ENCODE data around the gene PPP4C. TPM values are rescaled to one million over a fixed set of nuclear protein-coding genes. Genes with fewer than 3 reads are reported as not detected.

Gene PPP4C
- polyA plus RNA-seq, 3 donors from 2014 or later: 244 to 365 (median 317) TPM

- Mint-ChIP-seq H3K36me3 (no peaks in the 10 kb centered on the region), H3K9me3 (no peaks in the 10 kb centered on the region), H3K4me1 (peaks cover 0 to 4% of the 10 kb centered on the region in 2 donors), H3K4me3 (no peak overlapping the region), H3K27ac (no peak overlapping the region), H3K27me3 (ENCODE audit: low read depth in 3 of 3) (peaks cover 4 to 17% (median 5%) of the 10 kb centered on the region in 3 donors)
- DNase-seq: no peak
These were observed 29.6 kb upstream of the PPP4C start for GRCh38 chr16:30046178-30046577.

- Mint-ChIP-seq H3K27me3 (ENCODE audit: low read depth in 3 of 3) (peaks cover 4 to 19% (median 5%) of the 10 kb centered on the region in 3 donors), H3K4me3 (no peak overlapping the region), H3K4me1 (peaks cover 0 to 6% of the 10 kb centered on the region in 2 donors), H3K9me3 (no peaks in the 10 kb centered on the region), H3K27ac (no peak overlapping the region), H3K36me3 (no peaks in the 10 kb centered on the region)
- no peak for DNase-seq
These were observed 29.2 kb upstream of the PPP4C start for GRCh38 chr16:30046588-30046987.

GRCh38 chr16:30049871-30050270 lies 25.9 kb upstream of the PPP4C start:
- Mint-ChIP-seq H3K4me1 (peaks cover 0 to 16% of the 10 kb centered on the region in 2 donors), H3K36me3 (no peaks in the 10 kb centered on the region), H3K9me3 (no peaks in the 10 kb centered on the region), H3K27ac (no peak overlapping the region), H3K27me3 (ENCODE audit: low read depth in 3 of 3) (peaks cover 8 to 37% (median 12%) of the 10 kb centered on the region in 3 donors), H3K4me3 (no peak overlapping the region)
- no peak for DNase-seq

GRCh38 chr16:30051518-30051917 lies 24.3 kb upstream of the PPP4C start:
- H3K36me3 Mint-ChIP-seq: no peaks in the 10 kb centered on the region
- peaks cover 4 to 34% (median 9%) of the 10 kb centered on the region in 3 donors for H3K27me3 Mint-ChIP-seq (ENCODE audit: low read depth in 3 of 3)
- peak overlapping the region in 4 of 6 donors; percentile 29 to 78 (median 52) for H3K27ac Mint-ChIP-seq
- DNase-seq: no peak
- no peaks in the 10 kb centered on the region for H3K9me3 Mint-ChIP-seq
- peaks cover 0 to 14% of the 10 kb centered on the region in 2 donors for H3K4me1 Mint-ChIP-seq
- peak overlapping the region; percentile 57 to 71 (median 64) for H3K4me3 Mint-ChIP-seq

- H3K9me3 Mint-ChIP-seq: no peaks in the 10 kb centered on the region
- peaks cover 4 to 32% (median 9%) of the 10 kb centered on the region in 3 donors for H3K27me3 Mint-ChIP-seq (ENCODE audit: low read depth in 3 of 3)
- H3K4me1 Mint-ChIP-seq: peaks cover 0 to 14% of the 10 kb centered on the region in 2 donors
- peak; percentile 87 to 89 (median 87) for DNase-seq
- H3K4me3 Mint-ChIP-seq: peak overlapping the region; percentile 80 to 87 (median 85)
- H3K36me3 Mint-ChIP-seq: no peaks in the 10 kb centered on the region
- peak overlapping the region in 4 of 6 donors; percentile 57 to 77 (median 72) for H3K27ac Mint-ChIP-seq
These were observed 23.0 kb upstream of the PPP4C start for GRCh38 chr16:30052671-30053372.

- no peaks in the 10 kb centered on the region for H3K36me3 Mint-ChIP-seq
- peaks cover 4 to 32% (median 9%) of the 10 kb centered on the region in 3 donors for H3K27me3 Mint-ChIP-seq (ENCODE audit: low read depth in 3 of 3)
- H3K4me3 Mint-ChIP-seq: peak overlapping the region; percentile 54 to 74 (median 63)
- no peaks in the 10 kb centered on the region for H3K9me3 Mint-ChIP-seq
- H3K4me1 Mint-ChIP-seq: peaks cover 0 to 14% of the 10 kb centered on the region in 2 donors
- H3K27ac Mint-ChIP-seq: peak overlapping the region in 3 of 6 donors; percentile 24 to 75 (median 43)
- DNase-seq: no peak
These were observed 22.3 kb upstream of the PPP4C start for GRCh38 chr16:30053376-30054015.

- no peaks in the 10 kb centered on the region for H3K36me3 Mint-ChIP-seq
- peaks cover 0 to 14% of the 10 kb centered on the region in 2 donors for H3K4me1 Mint-ChIP-seq
- no peak for DNase-seq
- peak overlapping the region in 4 of 5 donors; percentile 57 to 73 (median 66) for H3K4me3 Mint-ChIP-seq
- H3K27ac Mint-ChIP-seq: peak overlapping the region in 1 of 6 donors; percentile 56
- no peaks in the 10 kb centered on the region for H3K9me3 Mint-ChIP-seq
- H3K27me3 Mint-ChIP-seq (ENCODE audit: low read depth in 3 of 3): peaks cover 4 to 32% (median 9%) of the 10 kb centered on the region in 3 donors
These were observed 21.3 kb upstream of the PPP4C start for GRCh38 chr16:30054451-30054850.

GRCh38 chr16:30054959-30055553 lies 20.7 kb upstream of the PPP4C start:
- DNase-seq: no peak

GRCh38 chr16:30060346-30060745 lies 15.4 kb upstream of the PPP4C start:
- peak overlapping the region in 1 of 6 donors; percentile 63 for H3K27ac Mint-ChIP-seq
- H3K4me3 Mint-ChIP-seq: no peak overlapping the region
- peaks cover 8 to 12% of the 10 kb centered on the region in 2 donors for H3K4me1 Mint-ChIP-seq
- H3K36me3 Mint-ChIP-seq: no peaks in the 10 kb centered on the region
- H3K9me3 Mint-ChIP-seq: no peaks in the 10 kb centered on the region
- H3K27me3 Mint-ChIP-seq (ENCODE audit: low read depth in 3 of 3): peaks cover 6 to 12% (median 10%) of the 10 kb centered on the region in 3 donors
- DNase-seq: no peak

More at GRCh38 chr16:30054959-30055553, 20.7 kb upstream of the PPP4C start:
- Mint-ChIP-seq H3K27ac (no peak overlapping the region), H3K4me3 (peak overlapping the region in 3 of 5 donors; percentile 6 to 64 (median 41)), H3K9me3 (no peaks in the 10 kb centered on the region), H3K27me3 (ENCODE audit: low read depth in 3 of 3) (peaks cover 4 to 31% (median 9%) of the 10 kb centered on the region in 3 donors), H3K4me1 (peaks cover 0 to 14% of the 10 kb centered on the region in 2 donors), H3K36me3 (no peaks in the 10 kb centered on the region)

- no peak for DNase-seq
- Mint-ChIP-seq H3K27me3 (ENCODE audit: low read depth in 3 of 3) (peaks cover 6 to 16% (median 13%) of the 10 kb centered on the region in 3 donors), H3K36me3 (no peaks in the 10 kb centered on the region), H3K9me3 (no peaks in the 10 kb centered on the region), H3K27ac (peak overlapping the region in 1 of 6 donors; percentile 63), H3K4me1 (peaks cover 8 to 14% of the 10 kb centered on the region in 2 donors), H3K4me3 (no peak overlapping the region)
These were observed 14.8 kb upstream of the PPP4C start for GRCh38 chr16:30060836-30061554.

- peaks cover 6 to 18% (median 13%) of the 10 kb centered on the region in 3 donors for H3K27me3 Mint-ChIP-seq (ENCODE audit: low read depth in 3 of 3)
These were observed 12.4 kb upstream of the PPP4C start for GRCh38 chr16:30063278-30063892.

GRCh38 chr16:30063893-30064728 lies 11.7 kb upstream of the PPP4C start:
- DNase-seq: peak; percentile 66 to 71 (median 66)
- peak overlapping the region; percentile 95 to 100 (median 98) for H3K27ac Mint-ChIP-seq
- H3K36me3 Mint-ChIP-seq: peaks cover 7 to 15% (median 8%) of the 10 kb centered on the region in 3 donors
- peak overlapping the region; percentile 98 to 99 (median 99) for H3K4me3 Mint-ChIP-seq
- H3K4me1 Mint-ChIP-seq: peaks cover 30 to 35% of the 10 kb centered on the region in 2 donors
- no peaks in the 10 kb centered on the region for H3K9me3 Mint-ChIP-seq
- H3K27me3 Mint-ChIP-seq (ENCODE audit: low read depth in 3 of 3): peaks cover 6 to 20% (median 13%) of the 10 kb centered on the region in 3 donors

More at GRCh38 chr16:30063278-30063892, 12.4 kb upstream of the PPP4C start:
- H3K27ac Mint-ChIP-seq: peak overlapping the region; percentile 95 to 100 (median 98)
- H3K4me3 Mint-ChIP-seq: peak overlapping the region; percentile 98 to 99 (median 99)
- no peaks in the 10 kb centered on the region for H3K9me3 Mint-ChIP-seq
- DNase-seq: no peak
- H3K36me3 Mint-ChIP-seq: peaks cover 3 to 10% (median 7%) of the 10 kb centered on the region in 3 donors
- peaks cover 24 to 32% of the 10 kb centered on the region in 2 donors for H3K4me1 Mint-ChIP-seq

All from immature natural killer cell (primary cell).